Naive thymus-derived CD4-positive, alpha-beta T cell (primary cell): ENCODE results near the gene MIOS. TPM values are rescaled to one million over a fixed set of nuclear protein-coding genes. Genes with fewer than 3 reads are reported as not detected.
"Not testable (repeated sequence)": the region's sequence is repeated elsewhere in the genome, so short reads cannot be mapped to it uniquely, and the experiment has no call there.

Experiments used
- ATAC-seq: fragments of 150-1000 bp; cut with Tn5 transposase; 2 replicates; pipeline ENCODE4 v1.10.0; 2021; ENCODE audit warnings: mild to moderate bottlenecking, moderate library complexity
- CTCF ChIA-PET: fragments of 350-600 bp; sonication (Branson Sonifier 250); formaldehyde crosslinking; loops from one replicate; lab custom pipeline; 2021; ENCODE audit warnings: antibody characterized with exemption; lab: Charles Lee
- POLR2A ChIA-PET: fragments of 350-600 bp; sonication (Branson Sonifier 250); formaldehyde crosslinking; loops from one replicate; lab custom pipeline; 2021; ENCODE audit warnings: antibody characterized with exemption, inconsistent platforms; lab: Charles Lee
- DNase-seq, 9 donors: peaks; one replicate each; pipeline versions ENCODE4 v3.0.0 to v3.0.0-alpha.2; 2020 to 2022; ENCODE audit warnings: mixed read lengths in 1 of 9
- H3K27ac ChIP-seq: one replicate; pipeline ENCODE4 v1.7.0; 2013; ENCODE audit warnings: mild to moderate bottlenecking, low read depth, low read length, moderate library complexity
- H3K27me3 ChIP-seq, 2 donors: one replicate each; pipeline ENCODE4 v1.7.0; 2013; ENCODE audit warnings: low read length in 2 of 2, mild to moderate bottlenecking in 2 of 2, moderate library complexity in 2 of 2; ENCODE audit not compliant: control insufficient read depth in 2 of 2, insufficient read depth in 2 of 2
- H3K36me3 ChIP-seq, 3 experiments: 1 replicate in 2 of 3; 2 replicates in 1 of 3; pipeline ENCODE4 v1.7.0; 2013; ENCODE audit warnings: low read length in 3 of 3, mild to moderate bottlenecking in 3 of 3, moderate library complexity in 1 of 3; ENCODE audit not compliant: insufficient read depth in 3 of 3, control insufficient read depth in 2 of 3
- H3K4me1 ChIP-seq, 2 donors: one replicate each; pipeline ENCODE4 v1.7.0; 2013; ENCODE audit warnings: low read length in 2 of 2, mild to moderate bottlenecking in 2 of 2, moderate library complexity in 1 of 2; ENCODE audit not compliant: control insufficient read depth in 2 of 2, insufficient read depth in 2 of 2
- H3K4me3 ChIP-seq: 2 replicates; pipeline ENCODE4 v1.7.0; 2013; ENCODE audit warnings: mild to moderate bottlenecking, low read length
- H3K9me3 ChIP-seq, 3 experiments: 1 replicate in 2 of 3; 2 replicates in 1 of 3; pipeline ENCODE4 v1.7.0; 2013; ENCODE audit warnings: low read length in 3 of 3; ENCODE audit not compliant: control insufficient read depth in 2 of 3
- H3K27ac Mint-ChIP-seq, 9 donors: one replicate each; pipeline ENCODE4 v1.8.0; 2020 to 2022; ENCODE audit warnings: mixed read lengths in 9 of 9, mild to moderate bottlenecking in 8 of 9, moderate library complexity in 5 of 9, inconsistent platforms in 2 of 9
- H3K27me3 Mint-ChIP-seq, 5 donors: one replicate each; pipeline ENCODE4 v1.8.0; 2021 to 2022; ENCODE audit warnings: mixed read lengths in 5 of 5, mild to moderate bottlenecking in 1 of 5
- H3K36me3 Mint-ChIP-seq, 5 donors: one replicate each; pipeline ENCODE4 v1.8.0; 2020 to 2022; ENCODE audit warnings: mixed read lengths in 5 of 5, mild to moderate bottlenecking in 3 of 5, inconsistent platforms in 1 of 5
- H3K4me1 Mint-ChIP-seq, 7 donors: one replicate each; pipeline ENCODE4 v1.8.0; 2020 to 2022; ENCODE audit warnings: mixed read lengths in 7 of 7, mild to moderate bottlenecking in 3 of 7, inconsistent platforms in 1 of 7
- H3K4me3 Mint-ChIP-seq, 10 donors: one replicate each; pipeline ENCODE4 v1.8.0; 2020 to 2022; ENCODE audit warnings: mild to moderate bottlenecking in 10 of 10, mixed read lengths in 10 of 10, moderate library complexity in 6 of 10, inconsistent platforms in 2 of 10
- H3K9me3 Mint-ChIP-seq, 11 donors: one replicate each; pipeline ENCODE4 v1.8.0; 2020 to 2022; ENCODE audit warnings: mixed read lengths in 11 of 11, mild to moderate bottlenecking in 4 of 11, inconsistent platforms in 1 of 11, moderate library complexity in 1 of 11
- intact Hi-C, 2 donors: fragments of 100-400 bp; cut with micrococcal nuclease; formaldehyde crosslinking; loops; one replicate each; pipeline ENCODE4 v1.15.1; 2023
- polyA plus RNA-seq, 2 donors: library from polyadenylated mRNA; unstranded; fragments of 300-500 nt; fragmentation: Illumina TruSeq; gene quantifications; one replicate each; pipeline ENCODE4 v1.2.3, GENCODE V29; 2021
- total RNA-seq, 6 experiments: library from RNA in 5 of 6; stranded (reverse) in 5 of 6; gene quantifications; 1 replicate in 5 of 6; 2 replicates in 1 of 6; pipeline ENCODE4 v1.2.3 and lab custom pipeline; 2021 to 2026

The MIOS gene
- total and polyA plus RNA-seq, 7 experiments from 2014 or later: 15.6 to 31.7 (median 27.5) TPM

DNA sequence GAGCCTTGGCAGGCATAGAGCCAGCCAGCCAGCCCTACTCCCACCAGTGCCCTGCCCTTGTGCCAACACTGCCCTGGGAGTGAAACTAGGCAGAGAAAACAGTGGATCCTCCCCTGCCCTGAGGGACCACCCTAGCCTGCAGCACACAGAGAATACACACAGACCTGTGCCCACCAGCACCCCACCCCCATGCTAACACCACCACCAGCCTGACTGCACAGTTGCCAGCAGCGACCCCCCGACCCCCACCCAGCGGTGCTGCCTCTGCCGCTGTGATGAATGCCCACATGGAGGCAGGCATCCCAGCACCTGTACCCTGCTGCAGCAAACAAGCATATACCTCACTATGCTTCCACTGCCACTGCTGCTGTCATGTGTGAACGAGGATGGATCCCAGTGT lies 9.4 kb upstream of the MIOS start:
- H3K27me3 ChIP-seq: no peaks in the 10 kb centered on the region
- no peak for DNase-seq
- Mint-ChIP-seq H3K9me3 (peaks cover 0 to 29% (median 10%) of the 10 kb centered on the region in 11 donors), H3K27me3 (peaks cover 0 to 39% (median 3%) of the 10 kb centered on the region in 5 donors), H3K4me3 (no peak overlapping the region), H3K4me1 (no peaks in the 10 kb centered on the region), H3K36me3 (peaks cover 0 to 32% (median 21%) of the 10 kb centered on the region in 5 donors), H3K27ac (no peak overlapping the region)
- H3K36me3 ChIP-seq: no peaks in the 10 kb centered on the region
- CTCF ChIA-PET: no interaction called here
- no peaks in the 10 kb centered on the region for H3K9me3 ChIP-seq
- intact Hi-C loops: no loop called here
- no peak for ATAC-seq
- no peak overlapping the region for H3K27ac ChIP-seq
- POLR2A ChIA-PET: no interaction called here
- no peaks in the 10 kb centered on the region for H3K4me1 ChIP-seq
- H3K4me3 ChIP-seq: no peak overlapping the region

DNA sequence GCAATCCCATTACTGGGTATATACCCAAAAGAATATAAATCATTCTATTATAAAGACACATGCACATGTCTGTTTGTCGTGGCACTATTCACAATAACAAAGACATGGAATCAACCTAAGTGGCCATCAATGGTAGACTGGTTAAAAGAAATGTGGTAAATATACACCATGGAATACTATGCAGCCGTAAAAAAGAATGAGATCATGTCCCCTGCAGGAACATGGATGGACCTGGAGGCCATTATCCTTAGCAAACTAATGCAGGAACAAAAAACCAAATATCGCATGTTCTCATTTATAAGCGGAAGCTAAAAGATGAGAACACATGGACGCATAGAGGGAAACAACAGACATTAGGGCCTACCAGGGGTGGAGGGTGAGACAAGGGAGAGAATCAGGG lies 5.1 kb upstream of the MIOS start:
- H3K4me3 ChIP-seq, H3K27me3 ChIP-seq, H3K4me1 ChIP-seq, ATAC-seq, H3K4me3 Mint-ChIP-seq, POLR2A ChIA-PET, H3K36me3 ChIP-seq, H3K9me3 ChIP-seq, H3K4me1 Mint-ChIP-seq, H3K27ac ChIP-seq, H3K27ac Mint-ChIP-seq, DNase-seq: not testable (repeated sequence)
- CTCF ChIA-PET: interaction anchor here (0.7 kb wide), 1 partner anchor 9 kb away, joined by 3 read pairs; no protein-coding TSS in a partner anchor
- peaks cover 0 to 29% (median 10%) of the 10 kb centered on the region in 11 donors for H3K9me3 Mint-ChIP-seq
- peaks cover 0 to 23% (median 0%) of the 10 kb centered on the region in 5 donors for H3K27me3 Mint-ChIP-seq
- intact Hi-C loops: loop anchor here in 1 of 2 donors (10.0 kb wide), 1 partner anchor 203 kb away; no protein-coding TSS in a partner anchor
- H3K36me3 Mint-ChIP-seq: peaks cover 0 to 26% (median 16%) of the 10 kb centered on the region in 5 donors

DNA sequence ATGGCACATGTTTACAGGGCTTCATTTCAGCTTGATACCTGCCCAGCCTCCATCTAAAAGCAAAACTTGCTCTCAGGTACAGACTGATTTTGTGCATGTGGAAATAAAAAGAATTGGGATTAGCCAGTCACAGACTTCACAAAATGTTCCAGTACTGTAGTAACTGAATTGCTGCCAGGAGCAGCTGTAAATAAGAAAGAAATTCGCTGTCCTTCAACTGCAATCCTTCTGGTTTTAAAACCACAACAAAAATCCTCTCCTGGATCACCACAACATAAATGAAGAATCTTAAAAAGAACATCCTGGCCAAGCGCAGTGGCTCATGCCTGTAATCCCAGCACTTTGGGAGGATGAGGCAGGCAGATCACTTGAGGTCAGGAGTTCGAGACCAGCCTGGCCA lies 3.9 kb upstream of the MIOS start:
- Histone ChIP-seq H3K4me3 (no peak overlapping the region), H3K9me3 (no peaks in the 10 kb centered on the region), H3K36me3 (no peaks in the 10 kb centered on the region), H3K4me1 (peaks cover 9 to 11% of the 10 kb centered on the region in 2 donors), H3K27me3 (no peaks in the 10 kb centered on the region), H3K27ac (no peak overlapping the region)
- H3K9me3 Mint-ChIP-seq: peaks cover 0 to 26% (median 8%) of the 10 kb centered on the region in 11 donors
- peaks cover 0 to 9% (median 4%) of the 10 kb centered on the region in 7 donors for H3K4me1 Mint-ChIP-seq
- peaks cover 0 to 24% (median 16%) of the 10 kb centered on the region in 5 donors for H3K36me3 Mint-ChIP-seq
- DNase-seq (no peak), ATAC-seq (no peak)
- ChIA-PET POLR2A (no interaction called here), CTCF (interaction anchor here (0.6 kb wide), 1 partner anchor 11 kb away, joined by 3 read pairs; no protein-coding TSS in a partner anchor)
- no peak overlapping the region for H3K27ac Mint-ChIP-seq
- H3K27me3 Mint-ChIP-seq: peaks cover 0 to 23% (median 0%) of the 10 kb centered on the region in 5 donors
- intact Hi-C loops: loop anchor here in 1 of 2 donors (10.0 kb wide), 1 partner anchor 202 kb away; no protein-coding TSS in a partner anchor
- H3K4me3 Mint-ChIP-seq: no peak overlapping the region

DNA sequence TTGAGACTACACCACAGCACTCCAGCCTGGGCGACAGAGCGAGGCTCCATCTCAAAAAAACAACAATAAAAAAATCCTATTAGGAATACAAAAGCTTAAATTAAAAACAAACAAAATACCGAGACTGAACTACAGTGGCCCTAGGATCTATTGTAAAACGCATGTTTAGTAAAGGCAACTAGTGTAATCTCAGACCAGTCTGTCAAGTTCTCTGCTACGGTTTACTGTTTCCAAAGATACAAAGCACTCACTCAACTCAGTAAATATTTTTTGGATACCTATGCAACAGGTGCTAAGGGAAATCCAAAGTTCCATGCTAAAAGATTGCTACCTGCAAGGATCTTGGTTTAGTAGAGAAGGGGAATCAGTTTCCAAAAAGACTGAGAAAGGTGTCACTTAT lies 3.4 kb upstream of the MIOS start:
- no peak overlapping the region for H3K4me3 ChIP-seq
- Mint-ChIP-seq H3K4me1 (peaks cover 5 to 14% (median 10%) of the 10 kb centered on the region in 7 donors), H3K4me3 (no peak overlapping the region), H3K9me3 (peaks cover 0 to 20% (median 3%) of the 10 kb centered on the region in 11 donors), H3K36me3 (peaks cover 0 to 22% (median 14%) of the 10 kb centered on the region in 5 donors), H3K27me3 (peaks cover 0 to 21% (median 0%) of the 10 kb centered on the region in 5 donors), H3K27ac (peak overlapping the region in 1 of 9 donors; percentile 33)
- H3K36me3 ChIP-seq: no peaks in the 10 kb centered on the region
- ATAC-seq (no peak), DNase-seq (no peak)
- ChIA-PET CTCF (interaction anchor here (0.9 kb wide), 1 partner anchor 627 kb away, joined by 7 read pairs; no protein-coding TSS in a partner anchor), POLR2A (no interaction called here)
- no peak overlapping the region for H3K27ac ChIP-seq
- no peaks in the 10 kb centered on the region for H3K9me3 ChIP-seq
- no peaks in the 10 kb centered on the region for H3K27me3 ChIP-seq
- peaks cover 15 to 17% of the 10 kb centered on the region in 2 donors for H3K4me1 ChIP-seq
- intact Hi-C loops: loop anchor here in 1 of 2 donors (10.0 kb wide), 1 partner anchor 202 kb away; no protein-coding TSS in a partner anchor

DNA sequence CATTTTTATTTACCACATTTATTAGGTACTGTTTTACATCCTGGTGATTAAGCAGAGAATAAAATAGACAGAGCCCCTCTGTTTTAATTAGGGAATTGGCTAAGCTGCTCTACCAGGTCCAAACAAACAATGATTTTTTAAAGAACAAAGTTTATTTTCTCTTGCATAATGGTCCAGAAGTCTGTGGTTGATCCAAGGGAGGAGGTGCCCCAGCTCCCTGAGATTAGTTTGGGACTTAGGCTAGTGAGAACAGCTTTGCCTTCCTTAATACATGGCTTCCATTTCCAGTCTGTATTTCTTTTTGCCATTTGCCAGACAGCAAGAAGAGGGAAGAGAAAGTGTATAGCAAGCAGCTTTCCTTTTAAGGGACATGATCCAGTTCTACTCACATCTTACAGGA lies 2.9 kb upstream of the MIOS start:
- Mint-ChIP-seq H3K4me1 (peaks cover 10 to 19% (median 15%) of the 10 kb centered on the region in 7 donors), H3K9me3 (peaks cover 0 to 15% (median 2%) of the 10 kb centered on the region in 11 donors), H3K4me3 (no peak overlapping the region), H3K27ac (no peak overlapping the region), H3K27me3 (peaks cover 0 to 16% (median 0%) of the 10 kb centered on the region in 5 donors), H3K36me3 (peaks cover 0 to 18% (median 9%) of the 10 kb centered on the region in 5 donors)
- Histone ChIP-seq H3K9me3 (no peaks in the 10 kb centered on the region), H3K4me1 (peaks cover 18 to 22% of the 10 kb centered on the region in 2 donors), H3K36me3 (no peaks in the 10 kb centered on the region), H3K27me3 (no peaks in the 10 kb centered on the region), H3K4me3 (no peak overlapping the region), H3K27ac (no peak overlapping the region)
- ChIA-PET CTCF (interaction anchor here (0.9 kb wide), 1 partner anchor 626 kb away, joined by 7 read pairs; no protein-coding TSS in a partner anchor), POLR2A (no interaction called here)
- DNase-seq (no peak), ATAC-seq (no peak)
- intact Hi-C loops: loop anchor here in 1 of 2 donors (10.0 kb wide), 1 partner anchor 201 kb away; no protein-coding TSS in a partner anchor

DNA sequence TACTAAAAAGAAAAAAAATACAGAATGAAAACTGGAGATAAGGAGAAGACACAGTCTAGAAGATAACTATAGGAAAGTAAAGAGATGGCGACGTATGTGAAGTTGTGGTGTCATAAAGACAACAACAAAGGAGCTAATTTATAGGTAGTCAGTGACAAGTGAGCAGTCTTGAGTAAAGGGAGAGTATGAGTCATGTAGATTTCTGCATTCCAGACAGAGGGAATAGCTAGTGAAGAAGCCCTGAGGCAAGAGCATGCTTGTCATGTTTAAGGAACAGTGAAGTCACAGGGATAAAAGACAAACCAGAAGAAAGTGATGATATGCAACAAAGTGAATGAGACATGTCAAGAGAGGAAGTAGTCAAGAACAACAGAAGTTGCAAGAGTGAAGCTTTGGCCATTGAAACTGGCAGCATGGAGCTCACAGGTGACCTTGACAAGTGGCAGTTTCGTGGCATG lies 2.3 kb upstream of the MIOS start:
- Mint-ChIP-seq H3K27ac (no peak overlapping the region), H3K9me3 (peaks cover 0 to 10% (median 2%) of the 10 kb centered on the region in 11 donors), H3K4me1 (peaks cover 14 to 25% (median 21%) of the 10 kb centered on the region in 7 donors), H3K27me3 (peaks cover 0 to 11% (median 0%) of the 10 kb centered on the region in 5 donors), H3K4me3 (no peak overlapping the region), H3K36me3 (peaks cover 0 to 13% (median 7%) of the 10 kb centered on the region in 5 donors)
- H3K4me3 ChIP-seq: no peak overlapping the region
- no peak overlapping the region for H3K27ac ChIP-seq
- no peaks in the 10 kb centered on the region for H3K36me3 ChIP-seq
- H3K27me3 ChIP-seq: no peaks in the 10 kb centered on the region
- peaks cover 21 to 27% of the 10 kb centered on the region in 2 donors for H3K4me1 ChIP-seq
- ChIA-PET CTCF (no interaction called here), POLR2A (interaction anchor here (0.6 to 0.7 kb wide), 2 partner anchors 50 to 403 kb away, joined by 3 read pairs; no protein-coding TSS in a partner anchor)
- H3K9me3 ChIP-seq: no peaks in the 10 kb centered on the region
- intact Hi-C loops: loop anchor here in 1 of 2 donors (10.0 kb wide), 1 partner anchor 200 kb away; no protein-coding TSS in a partner anchor
- ATAC-seq: no peak
- DNase-seq: no peak
